ENCODE data around the gene AZI2.

Gene AZI2, protein sequence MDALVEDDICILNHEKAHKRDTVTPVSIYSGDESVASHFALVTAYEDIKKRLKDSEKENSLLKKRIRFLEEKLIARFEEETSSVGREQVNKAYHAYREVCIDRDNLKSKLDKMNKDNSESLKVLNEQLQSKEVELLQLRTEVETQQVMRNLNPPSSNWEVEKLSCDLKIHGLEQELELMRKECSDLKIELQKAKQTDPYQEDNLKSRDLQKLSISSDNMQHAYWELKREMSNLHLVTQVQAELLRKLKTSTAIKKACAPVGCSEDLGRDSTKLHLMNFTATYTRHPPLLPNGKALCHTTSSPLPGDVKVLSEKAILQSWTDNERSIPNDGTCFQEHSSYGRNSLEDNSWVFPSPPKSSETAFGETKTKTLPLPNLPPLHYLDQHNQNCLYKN

DNA sequence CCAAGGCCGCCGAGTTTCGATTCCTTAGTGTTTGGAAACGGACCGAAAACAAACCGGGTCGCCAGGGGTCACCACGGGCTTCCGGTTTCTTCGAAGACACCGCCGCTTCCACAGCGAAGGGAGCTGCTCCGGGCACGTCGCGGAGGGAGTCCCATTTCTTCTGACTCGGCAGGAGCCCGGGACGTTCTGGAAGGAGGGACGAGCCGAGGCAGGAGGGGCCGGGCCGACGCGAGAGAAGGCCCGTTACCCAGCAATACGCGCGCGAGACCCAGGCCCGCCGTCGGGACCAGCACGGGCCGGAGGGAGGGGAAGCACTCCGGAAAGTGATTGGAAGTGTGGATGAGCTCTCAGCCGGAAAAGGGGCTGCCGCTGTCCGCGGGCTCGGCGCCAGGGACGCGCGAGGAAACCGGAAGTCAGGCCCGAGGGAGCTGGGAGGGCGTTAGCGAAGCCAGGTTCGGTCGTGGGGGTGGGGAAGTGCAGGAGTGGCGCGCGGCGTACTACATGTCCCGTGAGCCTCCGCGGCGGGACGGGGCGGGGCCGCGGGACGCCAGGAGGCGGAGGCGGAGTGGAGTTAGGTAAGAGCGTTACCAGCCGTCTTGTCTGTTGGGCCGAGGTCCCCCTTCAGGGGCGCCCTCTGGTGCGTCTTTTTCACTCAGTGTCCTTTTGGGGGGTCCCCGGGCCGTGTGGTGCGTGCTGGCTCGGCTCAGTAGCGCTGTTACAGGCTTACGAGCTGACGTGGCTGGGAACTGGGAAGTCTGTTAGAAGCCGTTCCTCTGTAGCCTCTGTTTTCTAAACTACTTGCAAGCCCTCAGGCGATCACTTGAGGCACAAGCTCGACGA, at the start of gene AZI2, which contains the start of gene ZCWPW2:
Gene AZI2, minus strand, starts transcription at position 196 of the 840 bp plus-strand sequence. CDS start 8,207 bp downstream, outside the sequence.
Gene ZCWPW2, plus strand, starts transcription at position 93 of the 840 bp plus-strand sequence. CDS start 64,348 bp downstream, outside the sequence.
- peak; percentile 93 for DNase-seq (ENCODE audit: low spot score)

DNA sequence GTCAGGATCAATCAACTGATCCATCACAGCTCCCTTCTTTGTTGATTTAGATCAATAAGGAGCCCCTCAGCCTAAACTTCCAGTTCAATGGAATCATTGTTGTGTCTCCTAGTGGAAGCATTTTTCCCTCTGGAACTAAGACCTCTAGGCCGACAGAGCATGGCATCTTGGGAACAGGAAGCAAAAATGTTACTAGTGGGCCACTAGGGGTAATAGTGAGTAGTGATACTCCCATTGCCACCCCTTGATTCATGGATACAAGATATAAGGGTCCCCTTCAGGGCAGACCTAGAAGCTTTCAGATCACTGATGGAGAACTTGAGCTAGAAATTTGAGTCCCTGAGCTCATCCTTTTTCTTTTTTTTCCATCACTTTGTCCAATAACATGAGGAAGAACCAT, 40.4 kb upstream of the AZI2 start:
- no peak for DNase-seq (ENCODE audit: low spot score)

DNA sequence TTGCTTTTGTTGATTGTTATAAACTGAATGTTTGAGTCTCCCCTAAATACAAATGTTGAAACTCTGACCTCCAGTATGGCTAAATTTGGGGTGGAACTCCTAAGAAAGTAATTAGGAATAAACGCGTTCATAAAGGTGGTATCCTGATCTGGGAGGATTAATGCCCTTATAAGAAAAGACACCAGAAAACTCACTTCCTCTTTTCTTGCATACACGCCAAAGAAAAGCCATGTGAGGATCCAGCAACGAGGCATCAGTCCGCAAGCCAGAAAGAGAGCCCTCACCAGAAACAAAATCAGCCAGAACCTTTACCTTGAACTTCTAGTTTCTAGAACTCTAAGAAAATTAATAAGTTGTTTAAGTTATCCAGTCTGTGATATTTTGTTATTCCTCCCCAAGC, 37.4 kb upstream of the AZI2 start:
- no peak for DNase-seq (ENCODE audit: low spot score)

DNA sequence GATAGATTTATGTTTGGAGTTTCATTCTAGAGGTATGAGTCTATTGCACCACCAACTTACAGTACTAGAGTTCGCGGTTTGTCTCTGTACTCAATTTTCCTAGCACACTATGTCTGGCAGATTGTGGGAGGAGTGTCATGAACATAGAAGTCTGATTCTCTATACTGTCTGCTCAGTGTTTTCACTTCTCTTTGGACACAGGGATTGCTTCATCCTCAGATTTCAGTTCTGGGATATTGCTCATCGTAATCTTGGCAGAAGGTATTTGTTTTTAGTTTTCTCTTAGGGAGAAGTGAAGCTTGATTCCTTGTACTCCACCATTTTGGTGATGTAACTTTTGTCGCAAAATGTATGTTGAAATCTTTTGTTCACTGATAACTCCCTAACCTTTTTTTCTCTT, 27.8 kb upstream of the AZI2 start:
- DNase-seq (ENCODE audit: low spot score), result no peak

DNA sequence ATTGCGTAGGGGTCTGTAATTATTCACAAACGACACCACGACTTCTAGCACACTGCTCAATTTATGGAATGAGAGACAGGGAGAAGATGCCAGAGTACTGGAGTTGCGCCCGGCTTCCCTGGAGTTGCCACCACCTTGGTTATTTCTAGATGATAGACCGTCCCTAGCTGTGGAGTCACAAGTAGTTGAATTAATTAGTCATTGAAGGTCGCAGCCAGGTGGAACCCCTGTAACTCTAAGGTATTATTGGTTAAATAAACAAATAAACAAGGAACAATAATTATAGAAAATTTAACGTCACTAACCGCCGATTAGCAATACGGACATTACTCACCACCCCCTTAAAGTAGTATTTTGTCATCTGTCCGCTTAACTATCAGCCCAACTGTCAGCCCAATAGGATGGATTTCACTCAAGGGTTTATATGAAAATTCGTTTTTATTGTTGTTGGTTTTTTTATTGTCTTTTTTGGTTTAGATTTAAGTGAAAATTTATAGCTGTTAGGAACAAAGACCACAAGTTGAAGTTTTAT, 911 bp upstream of the AZI2 start:
- peak; percentile 72 for DNase-seq (ENCODE audit: low spot score)

DNA sequence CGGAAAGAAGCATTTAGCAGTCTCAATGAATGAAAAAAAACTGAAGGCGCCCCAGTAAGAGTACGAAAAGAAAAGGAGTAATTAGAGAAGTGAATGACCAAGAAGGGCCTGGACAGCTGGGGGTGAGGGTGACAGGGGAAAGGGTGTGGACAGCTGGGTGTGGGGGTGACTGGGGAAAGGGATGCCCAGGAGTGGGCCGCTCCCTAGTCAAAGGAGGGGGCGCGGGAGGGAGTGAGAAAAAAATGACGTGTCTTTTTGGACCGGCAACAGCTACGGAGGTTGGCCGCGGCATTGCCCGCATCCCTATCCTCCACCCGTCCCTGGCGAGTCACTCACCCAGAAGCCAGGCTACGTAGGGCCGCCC, 377 bp downstream of the AZI2 start:
- no peak for DNase-seq (ENCODE audit: low spot score)

DNA sequence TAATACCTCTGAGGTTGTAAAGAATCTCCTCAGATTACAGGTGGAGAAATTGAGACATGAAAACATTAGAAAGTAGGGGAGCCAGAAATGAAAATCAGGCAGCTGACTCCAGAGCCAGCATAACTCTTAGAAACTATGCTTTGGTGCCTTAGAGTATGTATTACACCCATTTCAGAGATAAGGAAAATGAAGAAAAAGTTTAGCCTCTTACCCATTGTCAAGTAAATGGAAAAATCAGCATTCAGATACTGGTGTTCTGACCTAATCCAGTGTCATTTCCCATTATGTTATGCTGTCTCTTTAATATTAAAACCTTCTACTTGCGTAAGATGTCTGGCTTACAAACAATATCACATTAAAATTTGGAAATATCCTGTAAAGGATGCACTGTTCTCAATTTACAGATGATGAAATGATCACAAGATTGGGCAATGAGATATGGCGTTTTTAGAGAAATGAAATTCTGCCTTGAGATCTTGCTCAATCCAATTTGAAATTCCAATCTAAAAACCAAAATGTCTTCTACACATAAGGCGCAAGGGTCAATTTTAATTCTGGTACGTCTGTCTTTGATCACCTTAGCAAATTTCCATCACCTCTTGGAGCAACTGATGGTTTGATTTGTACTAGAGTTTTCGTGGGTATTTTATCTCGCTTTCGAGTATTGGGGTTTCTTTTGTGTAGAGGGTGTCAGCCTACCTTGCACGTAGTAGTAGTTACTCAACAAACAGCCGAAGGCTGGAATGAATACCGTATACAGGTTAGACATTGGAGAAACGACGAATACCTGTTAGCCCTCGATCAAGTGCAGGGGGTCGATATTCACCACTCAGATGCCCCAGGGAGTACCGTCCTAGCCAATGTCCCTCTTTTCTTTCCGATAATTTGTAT, 1.0 kb downstream of the AZI2 start:
- DNase-seq (ENCODE audit: low spot score), result peak; percentile 40

DNA sequence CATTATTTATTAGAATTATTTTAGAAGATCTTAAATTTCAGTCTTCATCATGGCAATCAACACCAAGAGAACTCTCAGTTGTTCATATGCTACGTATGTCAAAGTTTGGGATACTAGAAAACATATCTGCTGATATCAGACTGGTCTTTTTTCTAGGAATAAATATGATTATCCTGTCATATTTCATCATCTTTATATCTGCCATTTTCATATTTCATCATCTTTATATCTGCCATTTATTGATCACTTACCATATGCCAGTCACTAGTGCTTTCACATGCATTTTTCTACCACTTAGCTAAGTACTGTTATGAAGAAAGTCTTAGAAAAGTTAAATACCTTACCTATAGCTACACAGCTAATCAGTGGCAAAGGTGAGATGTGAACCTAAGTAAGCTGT, 2.9 kb downstream of the AZI2 start:
- no peak for DNase-seq (ENCODE audit: low spot score)

DNA sequence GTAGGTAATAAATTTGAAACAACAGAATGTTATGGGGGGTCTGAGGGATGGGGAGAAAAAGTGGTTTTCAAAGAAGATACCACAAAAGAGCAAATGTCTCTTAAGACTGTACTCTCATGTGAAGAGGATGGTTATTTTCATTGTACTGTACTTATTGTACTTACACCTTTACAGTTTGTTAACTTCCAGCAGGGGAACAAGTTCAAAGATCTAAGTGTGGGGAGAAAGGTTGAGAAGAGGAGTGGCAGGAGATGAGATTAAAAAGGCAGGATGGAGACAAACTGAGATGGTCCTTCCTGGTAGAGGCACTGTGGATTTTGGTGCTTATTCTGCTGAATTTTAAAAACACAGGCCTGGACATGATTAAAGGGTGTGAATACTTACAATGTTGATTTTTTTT, 5.5 kb downstream of the AZI2 start:
- no peak for DNase-seq (ENCODE audit: low spot score)

DNA sequence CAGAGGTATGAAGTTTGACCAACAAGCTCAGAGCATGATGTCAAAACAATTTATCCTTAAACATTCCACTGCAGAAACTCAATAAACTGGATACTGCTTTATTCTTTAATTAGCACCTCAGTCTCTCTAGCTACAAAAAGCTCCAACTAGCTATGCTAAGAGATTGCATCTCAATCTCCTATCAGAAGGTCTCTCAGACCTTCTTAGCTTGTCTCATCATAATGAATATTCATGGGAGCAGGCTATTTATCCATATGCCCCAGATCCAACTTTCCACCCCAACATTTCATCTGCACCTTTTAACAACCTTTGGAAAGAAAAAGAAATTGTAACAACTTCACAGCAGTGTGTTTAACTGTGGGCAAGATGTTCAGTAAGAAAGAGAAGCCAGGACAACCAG, 11.4 kb downstream of the AZI2 start:
- DNase-seq (ENCODE audit: low spot score), result no peak

DNA sequence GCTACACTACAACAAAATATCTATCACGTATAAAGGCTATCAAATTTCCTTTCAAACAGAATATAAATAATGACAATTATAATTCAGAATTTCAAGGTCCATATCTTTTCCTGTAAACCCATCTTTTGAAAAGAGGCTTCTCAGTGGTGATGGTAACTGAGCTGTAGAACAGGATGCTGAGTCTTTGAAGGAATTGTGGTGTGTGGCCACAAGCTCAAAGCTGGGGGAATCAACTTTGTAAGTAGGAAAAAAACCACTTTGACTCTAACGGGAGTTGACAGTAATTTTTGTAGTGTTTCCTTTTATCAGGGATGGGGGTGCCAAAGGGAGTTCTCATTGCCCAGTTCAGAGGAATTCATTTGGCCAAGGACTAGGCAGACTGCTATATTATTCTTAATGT, 13.4 kb downstream of the AZI2 start:
- no peak for DNase-seq (ENCODE audit: low spot score)

DNA sequence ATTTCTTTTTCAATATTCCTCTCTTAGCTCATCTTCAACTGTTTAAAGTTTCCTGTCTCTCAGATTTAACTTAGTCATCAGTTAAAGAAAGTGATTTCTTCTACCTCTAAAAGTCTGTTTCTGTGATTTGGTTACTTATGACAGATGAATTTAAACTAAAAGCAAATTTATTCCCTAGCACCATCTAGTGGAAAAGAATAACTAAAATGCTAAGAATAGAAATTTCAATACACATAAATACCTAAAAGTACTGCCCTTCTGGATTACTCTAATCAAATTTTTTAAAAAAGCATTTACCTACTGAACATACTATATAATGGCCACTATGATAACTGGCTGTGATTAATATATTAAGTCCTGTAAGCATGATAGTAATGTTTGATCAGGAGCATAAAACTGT, 14.1 kb downstream of the AZI2 start:
- no peak for DNase-seq (ENCODE audit: low spot score)

DNA sequence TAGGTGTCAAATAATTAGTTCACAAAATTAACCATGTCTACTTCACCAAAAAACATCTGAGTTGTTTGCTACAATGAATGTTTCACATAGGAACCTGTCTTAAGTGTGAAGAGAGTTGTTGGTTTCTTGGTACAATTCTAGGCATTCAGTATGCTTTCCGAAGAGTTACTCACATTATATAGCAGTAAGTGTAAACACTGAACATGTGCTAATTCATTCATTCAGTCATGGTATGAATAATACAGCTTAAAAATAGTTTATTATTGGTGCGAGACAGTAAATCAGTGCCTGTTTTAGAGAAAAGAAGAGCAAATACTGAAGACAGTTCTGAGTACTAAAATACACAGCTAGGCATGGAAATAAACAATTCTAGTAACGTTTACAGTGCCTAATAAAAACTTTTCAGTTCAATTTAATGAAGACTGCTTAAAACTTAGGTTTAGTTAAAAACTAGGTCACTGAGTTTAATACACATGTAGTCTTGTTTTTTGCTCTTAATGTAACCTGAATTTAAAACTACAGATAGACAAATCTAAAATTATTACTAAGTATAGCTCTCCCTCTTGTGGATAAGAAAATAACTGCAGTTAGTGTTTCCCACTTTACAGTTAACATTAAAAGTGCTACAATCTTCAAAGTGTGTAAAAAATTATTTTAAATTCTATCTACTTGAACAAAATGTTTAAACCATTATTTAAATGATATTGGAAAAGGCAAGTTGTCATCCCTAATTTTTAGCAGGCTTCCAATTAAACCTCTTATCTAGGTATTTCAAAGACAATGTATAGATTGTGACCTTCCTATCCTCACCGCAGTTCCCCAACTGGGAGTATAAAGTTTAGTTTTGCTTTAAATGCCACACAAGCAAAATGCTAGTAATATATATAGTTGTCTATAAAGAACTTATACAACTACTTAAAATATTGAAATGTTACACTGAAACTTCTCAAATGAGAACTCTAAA, 20.2 kb downstream of the AZI2 start:
- peak; percentile 61 for DNase-seq (ENCODE audit: low spot score)

DNA sequence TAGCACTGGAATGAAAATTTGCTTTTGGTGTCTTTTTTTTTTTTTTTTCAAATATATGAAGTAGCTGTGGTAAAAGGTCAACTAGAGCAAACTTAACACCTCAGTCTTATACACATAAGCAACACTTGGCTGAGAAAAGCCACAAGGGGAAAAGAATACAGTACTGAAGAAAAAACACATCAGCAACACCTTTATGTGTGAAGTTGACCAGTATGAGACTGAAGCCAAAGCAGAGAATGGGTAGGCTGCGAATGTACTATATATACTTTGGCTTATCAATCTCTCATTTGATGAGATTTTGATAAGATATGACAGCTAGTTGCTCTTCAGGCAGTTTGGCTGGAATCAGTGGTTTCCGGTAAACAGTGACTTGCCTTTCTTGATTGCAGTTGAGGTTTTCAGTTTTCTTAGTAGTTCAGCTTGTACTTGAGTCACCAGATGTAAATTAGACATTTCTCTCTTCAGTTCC, 22.1 kb downstream of the AZI2 start:
- no peak for DNase-seq (ENCODE audit: low spot score)

DNA sequence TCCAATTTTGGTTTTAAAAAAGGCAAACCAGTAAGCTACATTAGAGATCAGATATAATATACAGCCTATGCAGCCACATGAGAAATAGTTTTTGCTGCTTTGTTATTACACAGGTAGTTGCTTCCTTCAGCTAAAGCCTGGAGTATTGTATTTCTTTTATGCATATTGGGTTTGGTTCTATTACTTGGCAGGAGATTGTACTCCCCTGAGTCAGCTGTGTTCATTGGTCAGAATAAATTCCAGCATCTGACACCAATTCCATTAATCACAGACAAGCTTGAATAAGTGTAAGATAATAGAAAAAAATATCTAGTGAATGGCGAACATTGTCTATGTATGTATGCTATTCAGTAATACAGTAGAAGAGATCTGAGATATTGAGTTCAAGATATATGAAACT, 26.2 kb downstream of the AZI2 start:
- DNase-seq (ENCODE audit: low spot score), result no peak

DNA sequence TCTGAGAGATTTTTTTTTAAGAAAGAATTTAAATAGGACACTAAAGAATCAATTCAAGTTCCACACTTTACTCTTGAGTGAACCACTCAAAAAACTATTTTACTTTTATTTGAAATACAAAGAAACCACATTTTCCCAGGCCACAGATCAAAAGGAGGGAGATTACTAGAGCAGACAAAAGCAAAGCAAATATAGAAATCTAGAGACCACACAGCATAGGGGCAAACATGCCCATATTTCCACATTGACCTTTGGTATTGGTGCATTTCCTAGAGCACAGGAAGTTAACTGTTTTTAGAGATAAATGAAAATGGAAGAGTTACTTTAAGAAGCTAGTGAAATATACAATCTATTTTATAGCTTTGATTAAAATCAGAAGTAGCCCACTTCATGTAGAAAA, 27.6 kb downstream of the AZI2 start:
- no peak for DNase-seq (ENCODE audit: low spot score)

DNA sequence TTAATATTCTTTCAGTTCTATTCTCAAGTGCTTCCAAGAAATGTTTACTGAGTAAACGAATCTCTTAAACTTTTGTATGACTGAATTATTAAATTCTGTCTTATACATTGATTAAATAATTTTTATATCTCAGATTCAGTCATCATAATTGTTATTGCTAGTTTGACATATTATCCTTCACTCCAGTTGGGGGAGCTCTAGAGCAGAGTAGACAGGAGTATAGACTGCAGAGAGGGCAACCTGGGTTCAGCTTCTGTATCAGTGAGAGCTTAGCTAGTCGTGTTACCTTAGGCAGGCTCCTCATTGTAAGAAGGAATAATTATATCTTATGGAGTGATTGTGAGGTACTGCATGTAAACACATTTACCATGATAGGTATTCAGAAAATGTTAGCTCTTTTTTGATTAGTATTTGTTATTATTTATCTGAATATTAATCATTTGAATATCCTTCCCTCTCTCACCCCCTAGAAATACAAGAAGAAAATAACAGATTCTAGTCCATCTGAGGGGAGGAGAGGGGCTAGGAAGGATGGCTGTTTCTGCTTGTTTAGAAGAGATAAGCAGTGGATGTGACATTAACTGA, 31.1 kb downstream of the AZI2 start:
- DNase-seq (ENCODE audit: low spot score), result peak; percentile 60

DNA sequence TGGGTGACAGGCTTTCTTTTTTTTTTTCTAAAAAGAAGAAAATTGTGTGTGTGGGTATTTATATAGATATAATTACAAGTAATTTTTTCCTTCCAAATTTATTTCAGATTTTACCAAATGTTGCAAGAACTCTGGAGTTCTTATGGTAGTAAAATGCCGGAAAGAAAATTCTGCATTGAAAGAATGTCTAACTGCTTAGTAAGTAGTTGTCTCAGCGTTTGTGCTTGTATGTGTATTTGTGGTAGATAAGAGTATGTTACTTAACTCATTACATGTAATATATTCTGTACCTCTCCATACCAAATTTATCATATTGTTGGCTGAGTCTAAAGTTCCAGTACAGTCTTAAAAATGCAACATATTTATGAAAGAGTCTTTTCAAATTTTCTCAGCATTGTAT, 32.4 kb downstream of the AZI2 start:
- no peak for DNase-seq (ENCODE audit: low spot score)

DNA sequence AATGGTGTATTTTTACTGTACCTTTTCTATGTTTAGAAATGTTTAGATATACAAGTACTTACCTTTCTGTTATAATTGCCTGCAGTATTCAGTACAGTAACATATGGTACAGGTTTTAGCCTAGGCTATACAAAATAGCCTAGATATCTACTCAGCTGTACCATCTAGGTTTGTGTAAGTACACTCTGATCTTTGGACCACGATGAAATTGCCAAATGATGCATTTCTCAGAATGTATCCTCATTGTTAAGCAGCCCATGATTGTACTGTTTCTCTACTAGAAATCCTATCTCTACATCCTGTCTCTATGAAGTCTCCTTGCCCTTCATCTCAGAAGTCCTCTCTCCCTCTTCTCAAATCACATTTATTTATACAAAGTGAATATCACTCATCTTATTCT, 32.9 kb downstream of the AZI2 start:
- DNase-seq (ENCODE audit: low spot score), result no peak

DNA sequence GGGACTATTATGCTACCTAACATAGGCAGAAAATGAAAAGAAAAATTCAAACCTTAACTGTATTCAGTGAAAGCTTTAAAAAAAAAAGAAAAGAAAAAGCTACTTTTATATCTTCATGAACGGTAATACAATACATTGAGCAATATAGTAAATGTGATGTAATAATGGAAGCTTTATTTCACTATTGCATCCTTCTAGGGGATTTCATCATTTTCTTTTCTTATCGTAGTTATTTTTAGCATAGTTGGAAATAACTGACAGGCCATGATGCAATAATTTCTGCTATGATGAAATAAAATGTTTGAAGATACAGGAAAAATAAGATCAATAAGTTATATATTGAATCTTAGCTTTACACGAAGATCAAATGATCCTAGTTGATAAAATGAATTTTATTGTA, 40.4 kb downstream of the AZI2 start:
- DNase-seq (ENCODE audit: low spot score), result no peak
